Measurements from ENCODE around the gene CDH12. TPM values are rescaled to one million over a fixed set of nuclear protein-coding genes. Genes with fewer than 3 reads are reported as not detected.
A peak's percentile ranks its signal among the peaks of the same experiment; 100 is the strongest.
"Not testable (repeated sequence)": the region's sequence is repeated elsewhere in the genome, so short reads cannot be mapped to it uniquely, and the experiment has no call there.

CDH12 gene
- total RNA-seq, 1 experiment from 2014 or later = not detected

GRCh38 chr5:22056601-22057000, 796.5 kb downstream of the CDH12 start:
- no peak for DNase-seq (ENCODE audit: low read depth)

GRCh38 chr5:22053195-22053594, 799.9 kb downstream of the CDH12 start:
- no peak for DNase-seq (ENCODE audit: low read depth)
- in situ Hi-C loops (cut with HindIII; ENCODE audit: low pct_unique_long_range_greater_than_20kb, low sequenced_read_pairs) = no loop called here

More at GRCh38 chr5:22056601-22057000, 796.5 kb downstream of the CDH12 start:
- in situ Hi-C loops (cut with HindIII; ENCODE audit: low pct_unique_long_range_greater_than_20kb, low sequenced_read_pairs) = no loop called here

- no peak for DNase-seq (ENCODE audit: low read depth)
- in situ Hi-C loops (cut with HindIII; ENCODE audit: low pct_unique_long_range_greater_than_20kb, low sequenced_read_pairs) = no loop called here
Observed at GRCh38 chr5:22051881-22052280, 801.3 kb downstream of the CDH12 start.

- DNase-seq (ENCODE audit: low read depth) = no peak
- in situ Hi-C loops (cut with HindIII; ENCODE audit: low pct_unique_long_range_greater_than_20kb, low sequenced_read_pairs) = no loop called here
Observed at GRCh38 chr5:22050931-22051330, 802.2 kb downstream of the CDH12 start.

GRCh38 chr5:22044229-22044628, 808.9 kb downstream of the CDH12 start:
- in situ Hi-C loops (cut with HindIII; ENCODE audit: low pct_unique_long_range_greater_than_20kb, low sequenced_read_pairs) = no loop called here
- no peak for DNase-seq (ENCODE audit: low read depth)

- in situ Hi-C loops (cut with HindIII; ENCODE audit: low pct_unique_long_range_greater_than_20kb, low sequenced_read_pairs) = no loop called here
- no peak for DNase-seq (ENCODE audit: low read depth)
Observed at GRCh38 chr5:22036061-22036460, 817.1 kb downstream of the CDH12 start.

GRCh38 chr5:22033066-22033465, 820.1 kb downstream of the CDH12 start:
- no peak for DNase-seq (ENCODE audit: low read depth)
- in situ Hi-C loops (cut with HindIII; ENCODE audit: low pct_unique_long_range_greater_than_20kb, low sequenced_read_pairs) = no loop called here

GRCh38 chr5:22023784-22024183, 829.4 kb downstream of the CDH12 start:
- in situ Hi-C loops (cut with HindIII; ENCODE audit: low pct_unique_long_range_greater_than_20kb, low sequenced_read_pairs) = no loop called here
- DNase-seq (ENCODE audit: low read depth) = no peak

GRCh38 chr5:22012893-22013292, 840.3 kb downstream of the CDH12 start:
- DNase-seq (ENCODE audit: low read depth); in situ Hi-C loops (cut with HindIII; ENCODE audit: low pct_unique_long_range_greater_than_20kb, low sequenced_read_pairs): not testable (repeated sequence)

- DNase-seq (ENCODE audit: low read depth) = not testable (repeated sequence)
Observed at GRCh38 chr5:22010808-22011207, 842.3 kb downstream of the CDH12 start.

GRCh38 chr5:22001097-22001496, 852.0 kb downstream of the CDH12 start:
- in situ Hi-C loops (cut with HindIII; ENCODE audit: low pct_unique_long_range_greater_than_20kb, low sequenced_read_pairs); DNase-seq (ENCODE audit: low read depth): not testable (repeated sequence)

More at GRCh38 chr5:22010808-22011207, 842.3 kb downstream of the CDH12 start:
- in situ Hi-C loops (cut with HindIII; ENCODE audit: low pct_unique_long_range_greater_than_20kb, low sequenced_read_pairs) = not testable (repeated sequence)

- in situ Hi-C loops (cut with HindIII; ENCODE audit: low pct_unique_long_range_greater_than_20kb, low sequenced_read_pairs); DNase-seq (ENCODE audit: low read depth): not testable (repeated sequence)
Observed at GRCh38 chr5:21985799-21986198, 867.3 kb downstream of the CDH12 start.

- in situ Hi-C loops (cut with HindIII; ENCODE audit: low pct_unique_long_range_greater_than_20kb, low sequenced_read_pairs); DNase-seq (ENCODE audit: low read depth): not testable (repeated sequence)
Observed at GRCh38 chr5:21951571-21951970, 901.6 kb downstream of the CDH12 start.

- no peak for DNase-seq (ENCODE audit: low read depth)
- in situ Hi-C loops (cut with HindIII; ENCODE audit: low pct_unique_long_range_greater_than_20kb, low sequenced_read_pairs) = no loop called here
Observed at GRCh38 chr5:21931116-21931515, 922.0 kb downstream of the CDH12 start.

GRCh38 chr5:21919414-21920022, 933.6 kb downstream of the CDH12 start:
- in situ Hi-C loops (cut with HindIII; ENCODE audit: low pct_unique_long_range_greater_than_20kb, low sequenced_read_pairs) = no loop called here
- peak; percentile 27 for DNase-seq (ENCODE audit: low read depth)

- in situ Hi-C loops (cut with HindIII; ENCODE audit: low pct_unique_long_range_greater_than_20kb, low sequenced_read_pairs) = no loop called here
- DNase-seq (ENCODE audit: low read depth) = no peak
Observed at GRCh38 chr5:21918451-21918850, 934.7 kb downstream of the CDH12 start.

GRCh38 chr5:21910731-21911130, 942.4 kb downstream of the CDH12 start:
- DNase-seq (ENCODE audit: low read depth) = no peak
- in situ Hi-C loops (cut with HindIII; ENCODE audit: low pct_unique_long_range_greater_than_20kb, low sequenced_read_pairs) = no loop called here

- in situ Hi-C loops (cut with HindIII; ENCODE audit: low pct_unique_long_range_greater_than_20kb, low sequenced_read_pairs) = no loop called here
- no peak for DNase-seq (ENCODE audit: low read depth)
Observed at GRCh38 chr5:21895766-21896350, 957.3 kb downstream of the CDH12 start.

- in situ Hi-C loops (cut with HindIII; ENCODE audit: low pct_unique_long_range_greater_than_20kb, low sequenced_read_pairs) = no loop called here
- DNase-seq (ENCODE audit: low read depth) = no peak
Observed at GRCh38 chr5:21893161-21893560, 960.0 kb downstream of the CDH12 start.

- no peak for DNase-seq (ENCODE audit: low read depth)
- in situ Hi-C loops (cut with HindIII; ENCODE audit: low pct_unique_long_range_greater_than_20kb, low sequenced_read_pairs) = no loop called here
Observed at GRCh38 chr5:21889581-21889980, 963.6 kb downstream of the CDH12 start.

Data from Caki2 (cell line).